Fibroblast of gingiva (primary cell): ENCODE measurements around the gene LDLRAD3.

ENCODE experiments used
- DNase-seq: peaks from one replicate; pipeline ENCODE4 v3.0.0-alpha.2; 2011; ENCODE audit warnings: low read depth

Gene LDLRAD3

DNA sequence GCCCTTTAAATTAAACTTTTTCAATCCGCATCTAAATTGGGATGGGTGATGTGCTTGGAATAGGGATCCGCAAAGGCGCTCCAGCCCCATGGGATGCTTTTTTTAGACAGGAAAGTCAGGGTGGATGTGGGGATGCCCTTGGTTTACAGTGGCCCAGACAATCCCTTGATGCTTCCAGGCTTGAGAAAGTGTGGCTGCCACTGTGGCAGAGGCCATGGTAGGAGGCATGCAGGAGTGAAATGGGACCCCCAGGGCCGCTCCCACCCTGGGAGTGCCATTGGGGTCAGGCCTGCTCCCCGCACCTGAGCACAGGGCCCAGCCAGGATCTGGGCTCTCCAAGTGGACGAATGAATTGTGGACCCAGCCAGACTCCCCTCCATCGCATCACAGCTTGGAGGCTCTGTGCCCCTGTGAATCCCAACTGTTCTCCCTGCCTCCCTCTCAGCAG is 269.6 kb downstream of the LDLRAD3 start:
- no peak for DNase-seq

DNA sequence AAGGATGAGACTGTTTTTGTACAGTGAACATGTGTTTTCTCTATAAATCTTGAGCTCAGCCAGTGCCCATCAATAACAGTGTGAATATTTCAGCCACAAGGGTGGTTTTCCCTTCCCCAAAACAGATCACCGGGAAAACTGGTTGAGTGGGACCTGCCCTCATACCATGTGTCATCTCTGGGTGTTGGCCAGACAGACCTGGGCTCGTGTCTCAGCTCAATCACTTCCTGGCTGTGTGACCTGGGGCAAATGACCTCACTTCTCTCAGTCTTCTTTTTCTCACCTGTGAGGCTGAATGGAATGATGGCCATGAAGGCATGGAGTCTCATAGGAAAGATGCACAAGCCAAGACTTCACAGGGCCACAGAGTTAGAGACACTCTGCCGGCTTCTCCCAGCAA is 270.6 kb downstream of the LDLRAD3 start:
- DNase-seq = no peak

DNA sequence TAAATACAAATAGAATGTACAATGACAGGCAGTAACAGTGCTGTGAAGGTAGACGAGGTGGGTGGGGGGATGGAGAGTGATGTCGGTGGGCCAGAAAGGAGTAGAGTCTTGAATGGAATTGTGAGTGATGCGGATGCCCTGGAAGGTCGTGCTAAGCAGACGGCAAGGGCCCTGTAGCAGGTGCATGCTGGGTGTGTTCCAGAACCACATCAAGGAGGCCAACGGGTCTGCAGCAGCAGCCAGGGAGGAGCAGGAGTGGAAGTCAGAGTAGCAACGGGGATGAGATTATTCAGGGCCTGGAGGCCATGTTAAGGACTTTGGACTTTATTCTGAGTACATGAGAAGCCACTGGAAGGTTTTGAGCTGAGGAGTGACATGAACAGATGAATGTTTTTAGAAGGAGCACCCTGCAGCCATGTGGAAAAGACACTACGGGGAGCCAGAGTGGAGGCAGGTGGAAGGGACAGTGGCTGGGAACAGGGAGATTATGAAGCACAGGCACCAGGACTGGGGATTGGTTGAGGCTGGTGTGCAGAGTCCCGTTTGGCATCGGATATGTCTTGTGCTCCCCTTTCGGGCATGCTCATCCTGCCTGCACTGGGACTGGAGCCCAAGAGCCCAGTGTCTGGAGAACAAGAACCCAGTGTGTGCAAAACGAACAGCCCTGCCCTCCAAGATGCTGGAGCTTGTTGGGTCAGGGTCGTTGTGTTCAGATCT is 271.3 kb downstream of the LDLRAD3 start:
- no peak for DNase-seq

DNA sequence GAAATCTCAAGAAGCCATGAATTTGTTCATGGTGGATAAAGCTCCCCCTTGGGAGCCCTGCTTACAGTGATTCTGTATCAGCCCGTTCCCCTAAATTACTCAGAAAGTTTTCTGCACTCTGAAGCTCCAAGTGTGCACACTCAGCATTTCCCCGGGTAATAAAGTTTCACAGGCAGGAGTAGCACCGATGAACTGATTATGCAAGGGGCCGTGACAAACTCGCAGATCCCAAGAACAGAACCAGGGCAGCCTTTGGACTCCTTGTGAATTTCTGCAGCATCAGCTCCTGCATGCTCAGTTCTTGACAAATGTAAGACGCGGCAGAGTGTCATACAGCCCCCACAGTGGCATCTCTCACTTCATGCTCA is 271.8 kb downstream of the LDLRAD3 start:
- DNase-seq = no peak

DNA sequence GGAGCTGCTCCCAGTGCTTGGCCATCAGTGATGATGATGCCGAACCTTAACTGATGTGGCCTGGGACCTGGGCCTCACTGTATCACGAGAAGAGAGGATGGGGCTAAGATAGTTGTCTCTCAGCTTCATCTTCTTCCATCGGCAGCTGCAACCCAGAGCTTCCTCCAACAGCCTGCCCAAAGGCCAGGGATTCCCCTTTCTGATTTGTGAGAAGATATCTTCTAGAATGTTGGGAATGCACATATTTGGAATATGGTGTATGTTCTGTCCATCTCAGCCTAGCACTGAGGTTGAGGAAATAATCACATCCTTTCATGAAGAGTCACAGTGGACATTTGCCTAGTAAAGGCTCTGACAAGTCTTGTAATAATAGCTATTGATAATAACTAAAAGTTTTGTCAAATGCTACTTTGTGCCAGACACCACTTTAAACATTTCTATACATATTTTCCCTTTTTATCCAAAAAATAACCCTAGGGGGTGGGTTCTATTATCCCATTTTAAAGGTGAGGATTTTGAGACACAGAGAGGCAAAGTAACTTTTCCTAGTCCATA is 272.3 kb downstream of the LDLRAD3 start:
- no peak for DNase-seq

DNA sequence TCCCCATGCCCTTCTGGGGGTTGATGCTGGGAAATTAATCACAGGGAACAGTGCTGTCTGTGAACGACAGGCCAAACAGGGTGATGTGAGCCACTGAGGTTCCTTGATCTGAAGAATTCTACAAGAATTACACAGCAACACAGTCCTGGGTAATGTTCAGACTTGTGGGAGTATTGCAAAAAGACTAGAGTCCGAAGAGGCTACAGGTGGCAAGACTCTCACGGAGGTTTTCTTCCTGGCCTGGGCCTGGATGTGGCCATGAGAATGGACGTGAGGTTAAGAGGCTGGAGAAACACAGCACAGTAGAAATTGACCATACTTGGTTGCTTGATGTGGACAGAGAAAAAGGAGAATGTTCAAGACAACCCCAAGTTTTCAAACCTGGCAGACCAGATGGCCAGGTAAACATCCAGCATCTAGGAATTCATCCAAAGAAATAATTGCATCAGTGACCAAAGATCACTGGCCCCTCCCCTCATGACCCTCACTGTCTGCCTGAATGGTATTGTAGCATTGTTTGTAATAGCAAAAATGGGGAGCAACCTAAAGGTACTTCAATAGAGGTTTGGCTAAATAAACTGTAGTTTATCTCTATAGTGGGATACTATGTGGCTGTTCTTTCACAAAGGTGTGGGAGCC is 274.5 kb downstream of the LDLRAD3 start:
- no peak for DNase-seq

DNA sequence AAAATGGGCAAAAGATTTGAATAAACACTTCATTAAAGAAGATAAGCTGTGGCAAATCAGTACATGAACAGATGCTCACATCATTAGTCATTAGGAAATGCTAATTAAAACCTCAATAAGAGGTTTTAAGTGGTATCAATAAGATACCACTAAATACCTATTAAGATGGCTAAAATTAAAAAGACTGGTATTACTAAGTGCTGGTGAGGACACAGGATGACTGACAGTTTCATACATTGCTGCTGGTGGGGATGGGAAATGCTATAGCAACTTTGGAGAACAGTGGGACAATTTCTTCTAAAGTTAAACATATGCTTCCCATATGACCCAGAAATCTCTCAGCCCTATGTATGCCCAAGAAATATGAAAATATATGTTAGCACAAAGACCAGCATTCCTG is 276.1 kb downstream of the LDLRAD3 start:
- DNase-seq = no peak

DNA sequence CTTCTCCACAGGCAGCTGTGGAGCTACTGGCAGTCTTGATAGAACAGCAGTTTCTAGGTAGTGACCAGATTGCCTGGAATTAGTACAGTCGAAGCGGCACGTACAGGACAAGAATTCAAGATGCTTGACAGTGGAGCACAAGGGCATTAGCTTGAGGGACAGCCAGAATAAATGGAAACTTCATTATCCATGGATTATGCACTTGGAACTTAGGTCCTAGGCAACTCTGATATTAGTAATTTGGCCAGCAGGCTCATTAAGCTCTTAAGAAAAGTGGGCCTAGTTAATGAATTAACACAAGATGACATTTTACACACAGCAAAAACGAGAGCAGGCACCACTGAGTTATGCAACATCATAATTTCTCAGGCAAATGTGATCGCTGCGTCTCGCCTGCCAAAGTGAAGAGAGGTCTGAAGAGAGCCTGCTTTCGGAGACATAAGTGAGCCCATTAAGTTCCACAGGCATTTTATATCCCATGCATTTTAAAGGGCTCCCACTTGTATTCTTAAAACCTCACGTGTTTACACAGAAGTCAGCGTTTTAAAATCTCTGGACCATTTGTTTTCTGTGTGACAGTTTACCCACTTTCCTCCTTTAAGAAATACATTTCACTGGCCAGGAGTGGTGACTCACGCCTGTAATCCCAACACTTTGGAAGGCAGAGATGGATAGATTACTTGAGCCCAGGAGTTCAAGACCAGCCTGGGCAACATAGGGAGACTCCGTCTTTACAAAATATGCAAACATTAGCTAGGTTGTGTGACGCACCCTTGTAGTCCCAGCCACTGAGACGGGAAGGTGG is 279.2 kb downstream of the LDLRAD3 start:
- DNase-seq = peak; percentile 42

DNA sequence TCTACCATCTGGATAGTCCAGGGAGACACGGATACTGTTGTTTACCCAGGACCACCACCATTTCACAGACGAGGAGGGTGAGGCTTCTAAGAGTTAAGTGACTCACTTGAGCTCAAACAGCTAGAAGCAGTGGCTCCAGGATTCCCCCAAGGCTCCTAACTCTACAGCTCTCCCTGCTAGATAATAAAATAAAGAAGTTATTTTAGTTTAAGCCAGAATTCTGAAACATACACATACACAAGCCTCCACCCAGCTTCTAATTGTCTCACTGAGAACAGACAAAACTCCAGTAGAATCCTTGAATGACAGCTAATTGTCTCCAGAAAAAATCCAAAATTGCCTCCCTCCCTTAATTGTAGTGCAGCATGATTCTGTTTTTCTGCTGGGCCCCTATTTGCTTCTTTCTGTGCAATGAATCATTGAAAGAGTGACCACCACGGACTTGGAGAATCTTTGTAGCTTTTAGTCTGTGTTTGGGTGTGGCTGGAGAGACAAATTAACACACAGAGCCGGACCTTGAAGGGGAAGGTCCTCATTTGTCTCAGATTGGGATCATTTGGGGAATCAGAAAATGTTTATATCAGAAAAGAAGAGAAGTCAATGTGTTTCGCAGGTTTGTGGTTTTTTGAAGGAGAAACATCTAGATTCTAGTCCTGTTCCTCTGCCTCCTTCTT is 280.5 kb downstream of the LDLRAD3 start:
- DNase-seq = no peak

DNA sequence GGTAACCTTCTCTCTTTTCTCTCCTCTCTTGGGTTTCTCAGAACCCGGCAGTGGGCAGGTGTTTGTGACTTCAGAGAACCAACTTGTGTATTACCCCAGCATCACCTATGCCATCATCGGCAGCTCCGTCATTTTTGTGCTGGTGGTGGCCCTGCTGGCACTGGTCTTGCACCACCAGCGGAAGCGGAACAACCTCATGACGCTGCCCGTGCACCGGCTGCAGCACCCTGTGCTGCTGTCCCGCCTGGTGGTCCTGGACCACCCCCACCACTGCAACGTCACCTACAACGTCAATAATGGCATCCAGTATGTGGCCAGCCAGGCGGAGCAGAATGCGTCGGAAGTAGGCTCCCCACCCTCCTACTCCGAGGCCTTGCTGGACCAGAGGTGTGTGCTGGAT is 283.2 kb downstream of the LDLRAD3 start:
- no peak for DNase-seq

DNA sequence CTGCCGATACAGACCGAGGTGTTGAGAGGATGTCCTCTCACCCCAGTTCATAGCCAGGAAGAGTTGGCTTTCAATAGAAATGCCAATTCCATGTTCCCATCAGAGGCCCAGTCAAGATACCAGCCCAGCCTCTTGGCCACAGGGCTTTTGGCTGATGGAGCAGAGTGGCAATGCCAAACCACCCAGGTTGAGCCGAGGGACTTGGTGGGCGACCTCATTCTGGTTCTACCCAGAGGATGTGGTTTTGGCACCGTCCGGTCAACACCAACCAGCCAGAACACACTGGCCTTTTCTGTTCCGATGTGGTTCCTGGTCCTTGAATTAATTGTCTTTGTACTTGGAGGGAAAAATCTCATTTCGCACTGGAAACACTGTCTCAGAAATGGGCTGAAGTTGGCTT is 284.8 kb downstream of the LDLRAD3 start:
- DNase-seq = peak; percentile 27

DNA sequence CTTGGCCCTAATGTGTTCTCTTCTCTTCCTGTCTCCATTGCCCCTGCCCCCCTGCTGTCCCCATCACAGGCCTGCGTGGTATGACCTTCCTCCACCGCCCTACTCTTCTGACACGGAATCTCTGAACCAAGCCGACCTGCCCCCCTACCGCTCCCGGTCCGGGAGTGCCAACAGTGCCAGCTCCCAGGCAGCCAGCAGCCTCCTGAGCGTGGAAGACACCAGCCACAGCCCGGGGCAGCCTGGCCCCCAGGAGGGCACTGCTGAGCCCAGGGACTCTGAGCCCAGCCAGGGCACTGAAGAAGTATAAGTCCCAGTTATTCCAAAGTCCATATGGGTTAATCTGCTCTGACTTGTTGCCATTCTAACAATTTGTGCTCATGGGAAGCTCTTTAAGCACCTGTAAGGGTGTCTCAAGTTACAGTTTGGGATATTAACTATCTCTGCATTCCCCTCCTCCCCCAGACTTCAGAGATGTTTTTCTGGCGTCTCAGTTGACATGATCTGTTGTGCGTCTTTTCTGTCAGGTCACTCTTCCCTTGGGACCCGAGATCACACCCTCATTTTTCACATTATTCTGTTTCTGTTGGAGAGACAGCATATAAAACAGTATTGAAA is 285.3 kb downstream of the LDLRAD3 start:
- DNase-seq = no peak

DNA sequence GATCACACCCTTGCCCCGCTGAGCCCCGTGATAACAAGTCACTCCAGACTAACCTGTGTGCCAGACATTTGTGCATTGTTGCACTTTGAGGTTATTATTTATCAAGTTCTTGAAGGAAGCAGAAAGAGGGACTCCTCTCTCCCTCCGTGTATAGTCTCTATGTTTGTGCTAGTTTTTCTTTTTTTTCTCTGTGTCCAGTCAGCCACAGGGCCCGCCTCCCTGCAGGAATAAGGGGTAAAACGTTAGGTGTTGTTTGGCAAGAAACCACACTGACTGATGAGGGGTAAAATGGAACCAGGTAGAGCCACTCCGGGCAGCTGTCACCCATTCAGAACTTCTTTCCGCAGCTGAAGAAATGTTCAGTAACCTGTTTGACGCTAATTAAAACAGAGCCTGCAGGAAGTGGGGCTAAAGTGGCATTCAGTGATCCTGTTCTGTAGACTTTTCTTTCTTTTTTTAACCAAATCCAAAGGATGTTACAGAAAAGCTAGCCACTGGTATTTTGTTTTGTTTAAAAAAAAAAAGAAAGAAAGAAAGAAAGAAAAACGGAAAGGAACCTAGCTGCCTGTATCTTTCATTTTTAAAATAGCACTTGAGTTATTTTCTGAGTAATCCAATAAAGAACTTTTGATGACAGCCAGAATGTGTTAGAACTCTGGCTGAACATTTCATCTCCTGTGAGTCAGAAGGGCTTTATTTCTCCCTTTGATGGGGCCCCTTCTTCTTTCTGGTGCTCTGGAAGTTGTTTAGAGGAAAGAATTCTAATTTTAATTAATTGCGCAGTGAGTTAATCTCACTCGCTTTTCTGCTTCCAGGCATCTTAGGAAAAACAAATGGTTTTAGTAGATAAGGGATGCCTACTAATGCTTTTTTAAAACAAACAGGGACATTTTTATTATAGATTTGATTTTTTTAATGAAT is 287.2 kb downstream of the LDLRAD3 start:
- no peak for DNase-seq

DNA sequence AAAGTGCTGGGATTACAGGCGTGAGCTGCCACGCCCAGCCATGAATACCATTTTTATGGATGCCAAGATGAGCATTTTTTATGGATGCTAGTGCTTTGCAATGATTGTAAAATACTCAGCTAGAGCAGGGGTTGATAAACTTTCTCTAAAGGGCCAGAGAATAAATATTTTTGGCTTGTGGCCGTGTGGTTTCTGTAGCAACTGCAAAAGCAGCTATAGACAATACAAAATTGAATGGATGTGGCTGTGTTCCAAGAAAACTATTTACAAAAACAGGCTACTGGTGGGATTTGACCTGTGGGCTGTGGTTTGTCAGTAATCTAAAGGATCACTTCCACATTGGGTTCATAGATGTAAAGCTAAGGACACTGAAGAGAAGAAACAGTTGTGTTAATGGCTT is 289.3 kb downstream of the LDLRAD3 start:
- DNase-seq = peak; percentile 13

DNA sequence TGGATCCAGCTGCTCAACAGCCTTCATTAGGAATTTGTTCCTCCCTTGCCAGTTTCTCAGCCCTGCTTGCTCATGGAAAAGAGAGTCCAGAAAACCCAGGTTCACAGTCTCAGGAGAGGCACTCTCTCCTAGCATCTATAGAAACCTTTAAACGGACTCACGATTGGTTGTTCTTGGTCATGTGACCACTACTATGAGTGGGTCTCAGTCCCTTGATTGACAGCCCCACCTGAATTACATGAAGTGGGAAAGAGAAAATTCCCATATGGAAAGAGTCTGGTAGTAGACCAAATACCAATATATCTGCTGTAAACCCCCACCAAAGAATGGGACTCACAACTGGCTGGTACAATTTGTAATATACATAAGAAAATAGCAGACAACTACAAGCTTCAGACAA is 291.0 kb downstream of the LDLRAD3 start:
- DNase-seq = no peak

DNA sequence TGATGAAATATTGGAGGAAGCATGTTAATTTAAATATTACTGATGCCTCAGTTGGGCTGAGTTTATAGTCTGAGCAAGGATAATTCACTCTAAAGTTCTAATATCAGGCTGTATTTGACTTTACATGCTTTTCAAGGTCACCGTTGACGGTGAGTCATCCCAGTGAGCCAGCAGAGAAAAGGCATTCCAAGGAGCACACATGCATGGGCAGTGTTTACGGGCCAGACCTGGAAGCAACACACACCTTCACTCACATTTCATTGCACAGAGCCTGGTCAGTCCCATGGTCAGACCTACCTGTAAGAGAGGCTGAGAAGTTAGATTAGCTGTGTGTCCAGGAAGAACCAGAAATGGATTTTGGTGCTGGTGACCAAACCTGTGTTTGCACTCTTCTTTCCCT is 291.9 kb downstream of the LDLRAD3 start:
- no peak for DNase-seq

DNA sequence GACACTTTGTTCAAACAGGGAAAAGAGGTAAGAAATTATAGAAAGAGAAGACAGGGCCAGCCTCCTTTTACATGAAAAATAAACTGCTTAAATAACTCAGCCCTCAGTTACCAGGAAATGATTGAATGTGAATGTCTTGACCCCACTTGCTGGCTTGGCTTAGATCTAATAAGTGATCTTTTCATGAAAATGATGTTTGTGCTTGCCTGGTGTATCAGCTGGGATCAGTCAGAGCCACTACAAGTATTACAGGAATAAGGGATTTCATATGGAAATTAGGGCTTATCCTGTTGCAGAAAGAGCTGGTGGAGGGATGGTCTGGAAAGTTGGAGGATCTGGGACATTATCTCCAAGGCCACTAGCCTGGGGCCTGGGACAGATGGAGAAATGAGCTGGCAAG is 293.5 kb downstream of the LDLRAD3 start:
- no peak for DNase-seq

DNA sequence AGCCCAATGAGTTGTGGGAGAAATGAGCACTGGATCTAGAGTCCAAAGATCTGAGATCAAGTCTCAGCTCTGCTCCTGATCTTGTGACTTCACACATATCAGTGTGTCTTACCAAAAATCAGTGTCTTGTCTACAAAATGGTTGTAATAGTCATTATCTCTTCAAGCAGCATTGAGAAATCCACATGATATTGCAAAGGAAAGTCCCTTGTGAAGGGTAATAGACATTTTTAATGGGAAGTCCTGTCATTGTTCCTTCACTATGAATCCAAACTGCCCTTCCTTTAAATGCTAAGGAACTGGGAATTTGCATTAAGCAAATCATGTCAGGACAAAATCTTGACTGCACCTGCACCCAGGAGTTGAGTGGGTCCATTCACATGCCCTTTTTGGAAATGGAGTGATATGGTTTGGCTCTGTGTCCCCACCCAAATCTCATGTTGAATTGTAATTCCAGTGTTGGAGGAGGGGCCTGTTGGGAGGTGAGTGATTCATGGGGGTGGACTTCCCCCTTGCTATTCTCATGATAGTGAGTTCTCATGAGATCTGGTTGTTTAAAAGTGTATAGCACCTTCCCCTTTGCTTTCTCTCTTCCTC is 294.3 kb downstream of the LDLRAD3 start:
- no peak for DNase-seq

DNA sequence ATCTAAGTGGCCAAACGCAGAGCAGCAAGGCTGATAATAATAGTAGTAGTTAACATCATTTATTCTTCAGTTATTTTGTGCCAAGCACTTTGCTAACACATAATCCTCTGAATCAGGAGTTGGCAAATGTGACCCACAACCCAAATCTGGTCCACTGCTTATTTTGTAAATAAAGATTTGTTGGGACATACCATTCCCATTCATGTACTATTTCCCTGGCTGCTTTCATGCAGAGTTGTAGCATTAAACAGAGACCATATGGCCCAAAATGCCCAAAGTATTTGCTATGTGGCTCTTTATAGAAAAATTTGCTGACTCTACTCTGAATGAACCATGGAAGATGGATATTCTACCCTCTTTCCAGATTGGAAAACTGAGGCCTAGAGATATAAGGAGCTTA is 295.0 kb downstream of the LDLRAD3 start:
- DNase-seq = peak; percentile 76

DNA sequence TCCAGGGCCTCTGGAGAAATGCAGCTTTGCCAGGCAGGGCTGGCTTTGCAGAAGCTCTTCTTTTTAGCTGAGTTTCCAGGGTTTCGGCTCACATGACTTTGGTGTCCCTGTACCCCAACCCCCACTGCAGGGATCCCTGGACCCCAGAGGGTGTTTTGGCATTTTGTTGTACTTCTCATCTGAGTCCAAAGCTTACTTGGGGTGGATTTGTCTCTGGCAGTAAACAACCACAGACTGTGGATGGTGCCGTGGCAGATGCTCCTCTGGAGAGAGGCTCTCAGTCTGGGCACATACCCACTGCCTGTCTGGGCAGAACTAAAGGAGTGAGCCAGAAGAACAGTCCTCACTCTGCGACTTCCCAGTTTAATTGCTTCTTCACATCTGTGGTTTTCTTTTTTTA is 295.8 kb downstream of the LDLRAD3 start:
- no peak for DNase-seq
